NCI-H446 treated with DMSO at 0.1 percent for 48 hours (cell line): Measurements from ENCODE around the gene R3HDM4.

ENCODE experiments used
- DNase-seq: peaks from one replicate; lab custom pipeline; 2025; lab: John Stamatoyannopoulos, UW

The R3HDM4 gene

GRCh38 chr19:929891-930258 lies 16.9 kb upstream of the R3HDM4 start:
- DNase-seq, result no peak

DNA sequence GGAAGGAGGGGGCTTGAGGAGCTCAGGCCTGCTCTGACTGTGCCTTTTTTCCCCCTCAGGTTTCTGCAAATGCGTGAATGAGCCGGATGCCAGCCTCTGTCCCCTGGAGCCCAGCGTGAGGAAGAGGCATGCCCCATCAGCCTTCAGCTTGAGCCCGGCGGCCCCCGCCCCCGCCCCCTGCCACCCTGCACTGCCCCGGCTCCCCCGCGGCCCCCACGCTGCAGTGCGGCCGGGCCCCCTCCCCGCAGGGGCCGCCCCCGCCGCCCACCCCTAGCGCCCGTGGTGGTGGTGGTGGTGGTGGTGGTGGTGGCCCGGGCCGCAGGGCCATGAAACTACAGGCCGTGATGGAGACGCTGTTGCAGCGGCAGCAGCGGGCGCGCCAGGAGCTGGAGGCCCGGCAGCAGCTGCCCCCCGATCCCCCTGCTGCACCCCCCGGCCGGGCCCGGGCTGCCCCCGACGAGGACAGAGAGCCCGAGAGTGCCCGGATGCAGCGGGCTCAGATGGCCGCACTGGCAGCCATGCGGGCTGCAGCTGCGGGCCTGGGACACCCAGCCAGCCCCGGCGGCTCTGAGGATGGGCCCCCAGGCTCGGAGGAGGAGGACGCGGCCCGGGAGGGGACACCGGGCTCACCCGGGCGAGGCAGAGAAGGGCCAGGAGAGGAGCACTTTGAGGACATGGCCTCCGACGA lies 16.3 kb upstream of the R3HDM4 start:
- DNase-seq, result no peak

DNA sequence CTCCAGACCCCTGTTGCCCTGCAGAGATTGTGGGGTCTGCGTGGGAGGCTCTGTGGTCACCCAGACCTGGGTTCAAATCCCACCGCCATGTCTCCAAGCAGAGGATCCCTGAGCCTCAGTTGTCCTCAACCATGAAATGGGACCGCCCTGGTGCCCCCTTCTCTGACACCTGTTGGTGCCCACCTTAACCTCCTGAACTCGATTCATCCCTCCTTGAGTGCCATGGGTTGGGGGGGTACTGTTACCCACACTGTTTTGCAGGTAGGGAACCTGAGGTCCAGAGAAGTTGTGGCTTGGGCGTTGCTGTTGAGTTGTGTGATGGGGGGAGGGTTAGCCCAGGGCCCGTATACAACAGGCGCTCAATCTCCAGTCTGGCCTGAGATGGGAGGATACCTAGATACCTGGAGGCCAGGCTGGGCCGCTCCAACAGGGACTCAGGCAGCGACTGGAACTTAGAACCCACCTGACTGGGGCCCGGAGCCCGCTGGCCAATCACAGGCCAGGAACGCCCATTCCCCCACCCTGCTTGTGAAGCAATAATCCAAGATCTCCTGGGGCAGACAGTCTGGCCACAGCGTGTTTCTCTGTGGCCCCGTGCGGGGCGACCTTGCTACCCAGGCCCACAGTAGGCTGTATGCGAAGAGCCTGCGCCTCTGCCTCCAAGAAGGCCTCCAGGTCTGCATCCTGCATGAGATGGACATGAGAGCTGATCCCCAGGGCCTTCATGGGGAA lies 15.6 kb upstream of the R3HDM4 start:
- no peak for DNase-seq

DNA sequence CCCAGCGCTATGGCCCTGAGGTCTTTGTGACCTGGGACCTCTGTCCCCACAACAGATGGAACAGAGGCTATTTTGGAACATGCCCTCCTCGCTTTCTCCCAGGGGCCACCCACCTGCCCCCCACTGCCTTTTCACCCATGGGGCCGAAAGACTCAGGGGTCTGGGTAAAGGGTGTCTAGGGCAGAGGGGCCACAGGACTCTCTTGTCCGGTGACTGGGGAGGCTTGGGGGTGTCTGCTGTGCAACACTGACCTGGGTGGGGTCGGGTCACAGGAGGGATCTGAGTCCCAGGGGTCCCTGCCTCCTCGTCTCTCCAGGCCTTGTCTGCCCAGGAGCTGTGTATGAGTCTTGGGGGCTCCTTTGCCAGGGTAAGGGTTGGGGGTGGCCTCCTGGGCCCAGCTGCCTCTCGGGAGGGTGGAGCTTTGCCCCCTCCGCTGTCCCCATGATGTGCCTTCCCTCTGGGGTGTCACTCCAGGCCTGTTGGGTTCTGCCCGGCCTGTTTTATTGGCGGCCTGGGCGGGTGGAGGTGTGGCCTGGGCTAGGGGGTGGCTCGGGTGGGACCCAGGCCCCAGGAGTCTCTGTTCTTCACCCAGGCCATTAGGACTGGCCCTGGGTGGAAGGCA lies 14.9 kb upstream of the R3HDM4 start:
- no peak for DNase-seq

GRCh38 chr19:927351-927779 lies 14.3 kb upstream of the R3HDM4 start:
- DNase-seq, result no peak

DNA sequence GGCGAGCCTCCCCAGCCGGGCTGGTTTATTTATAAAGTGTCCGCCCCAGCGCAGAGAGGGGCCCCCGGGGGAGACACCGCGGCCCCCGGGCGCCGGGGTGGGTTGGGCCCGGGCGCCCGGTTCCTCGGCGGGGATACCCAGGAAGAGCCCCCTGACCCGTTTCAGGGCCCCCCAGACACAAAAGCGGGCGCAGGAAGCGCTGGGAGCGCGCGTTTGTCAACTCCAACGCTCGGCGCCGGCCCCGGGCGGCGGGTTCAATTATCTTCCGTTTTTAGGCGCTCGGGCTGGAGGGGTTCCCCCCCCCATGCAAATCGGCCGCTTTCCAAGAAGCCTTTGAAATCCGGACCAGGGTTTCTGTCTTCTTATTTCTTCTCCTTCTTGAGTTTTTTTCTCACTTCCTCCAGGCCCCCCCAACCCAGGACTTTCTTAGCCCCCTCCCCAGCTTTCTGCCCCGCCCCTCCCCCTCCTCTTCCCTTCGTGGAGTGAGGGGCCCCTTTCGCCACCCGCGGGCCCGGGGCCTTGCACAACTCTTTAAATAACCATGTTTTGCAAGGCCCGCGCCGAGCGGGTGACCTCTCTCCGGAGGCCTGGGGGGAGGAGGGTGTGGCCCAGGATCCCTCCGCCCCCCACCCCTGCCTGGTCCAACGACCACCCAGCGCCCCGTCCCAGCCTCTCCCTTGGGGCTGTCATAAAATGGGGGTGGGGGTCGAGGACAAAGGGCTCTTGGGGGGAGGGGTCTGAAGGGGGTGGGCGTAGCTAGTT lies 13.8 kb upstream of the R3HDM4 start:
- DNase-seq, result no peak

DNA sequence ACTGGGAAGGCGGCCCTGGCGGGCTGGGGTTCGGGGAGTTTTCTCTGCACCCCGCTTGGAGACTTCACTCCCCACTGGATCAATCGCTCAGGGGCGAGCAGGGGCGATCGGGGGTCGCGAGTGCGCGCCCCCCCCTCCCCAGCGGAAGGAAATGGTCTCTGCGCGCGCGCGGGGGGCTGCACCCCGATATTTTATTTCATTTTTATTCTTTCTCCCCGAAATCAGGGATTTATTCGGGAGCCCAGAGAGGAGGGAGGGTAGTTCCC lies 13.2 kb upstream of the R3HDM4 start:
- no peak for DNase-seq

DNA sequence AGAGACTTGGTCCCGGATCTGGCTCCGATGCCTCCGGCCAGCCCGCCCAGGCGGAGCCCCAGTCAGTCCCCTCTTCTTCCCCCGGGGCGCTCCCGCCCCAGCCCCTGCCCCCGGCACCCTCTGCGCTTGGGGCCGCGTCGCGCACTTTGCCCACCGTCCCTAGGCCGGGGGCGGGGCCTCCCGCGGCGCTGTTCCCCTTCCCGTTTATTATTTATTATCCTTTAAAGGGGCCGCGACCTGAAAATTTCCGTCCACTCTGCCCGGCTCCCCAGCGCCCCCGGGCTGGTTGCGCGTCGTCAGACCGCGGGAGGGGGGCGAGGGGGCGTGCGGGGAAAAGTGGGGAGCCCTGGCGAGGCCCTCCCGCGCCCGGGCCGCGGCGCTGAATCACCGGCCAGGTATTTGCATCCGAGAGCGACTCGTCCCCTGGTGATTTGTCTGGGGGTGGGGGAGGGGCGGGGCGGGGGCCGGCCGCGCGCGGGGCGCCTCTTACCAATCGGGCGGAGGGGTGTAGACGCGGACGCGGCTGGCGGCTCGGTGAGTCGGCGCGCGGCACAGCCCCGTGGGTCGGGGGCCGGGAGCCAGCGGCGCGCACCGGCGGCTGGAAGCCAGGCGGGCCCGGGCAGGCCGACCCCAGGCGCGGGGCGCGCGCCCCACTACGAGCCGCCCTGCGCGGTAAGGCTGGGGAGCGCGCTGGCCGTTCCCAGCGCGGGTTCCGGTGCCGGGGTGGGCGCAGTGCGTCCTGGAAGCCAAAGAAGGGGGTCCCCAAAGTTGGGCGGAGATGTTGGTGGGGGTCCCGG lies 12.7 kb upstream of the R3HDM4 start, which contains the start of gene ARID3A:
Gene ARID3A, plus strand, starts transcription at position 510 of the 797 bp plus-strand sequence. CDS start 3,494 bp downstream, outside the sequence.
- DNase-seq, result peak; percentile 75

GRCh38 chr19:925087-925525 lies 12.1 kb upstream of the R3HDM4 start:
- DNase-seq, result peak; percentile 75

DNA sequence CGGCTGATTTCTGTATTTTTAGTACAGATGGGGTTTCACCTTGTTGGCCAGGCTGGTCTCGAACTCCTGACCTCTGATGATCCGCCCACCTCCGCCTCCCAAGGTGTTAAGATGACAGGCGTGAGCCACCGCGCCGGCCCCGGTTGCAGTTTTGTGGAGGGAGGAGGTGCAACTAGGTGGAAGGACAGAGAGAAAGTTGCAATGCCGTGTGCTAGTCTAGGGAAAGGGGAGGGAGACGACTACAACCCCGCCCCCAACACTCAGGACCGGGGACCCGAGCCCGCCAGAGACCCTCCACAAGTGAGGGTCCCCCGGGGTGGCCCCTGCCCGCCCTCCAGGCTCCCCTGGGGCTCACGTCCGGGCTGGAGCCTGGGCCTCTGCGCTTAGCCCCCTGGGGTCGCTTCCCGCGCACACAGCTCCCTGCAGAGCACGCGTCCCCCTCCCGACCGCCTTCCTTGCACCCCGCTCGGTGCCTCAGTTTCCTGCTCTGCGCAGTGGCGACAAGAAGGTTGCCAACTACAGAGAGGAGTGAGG lies 11.6 kb upstream of the R3HDM4 start:
- no peak for DNase-seq

GRCh38 chr19:920051-920864 lies 7.2 kb upstream of the R3HDM4 start:
- DNase-seq, result no peak

DNA sequence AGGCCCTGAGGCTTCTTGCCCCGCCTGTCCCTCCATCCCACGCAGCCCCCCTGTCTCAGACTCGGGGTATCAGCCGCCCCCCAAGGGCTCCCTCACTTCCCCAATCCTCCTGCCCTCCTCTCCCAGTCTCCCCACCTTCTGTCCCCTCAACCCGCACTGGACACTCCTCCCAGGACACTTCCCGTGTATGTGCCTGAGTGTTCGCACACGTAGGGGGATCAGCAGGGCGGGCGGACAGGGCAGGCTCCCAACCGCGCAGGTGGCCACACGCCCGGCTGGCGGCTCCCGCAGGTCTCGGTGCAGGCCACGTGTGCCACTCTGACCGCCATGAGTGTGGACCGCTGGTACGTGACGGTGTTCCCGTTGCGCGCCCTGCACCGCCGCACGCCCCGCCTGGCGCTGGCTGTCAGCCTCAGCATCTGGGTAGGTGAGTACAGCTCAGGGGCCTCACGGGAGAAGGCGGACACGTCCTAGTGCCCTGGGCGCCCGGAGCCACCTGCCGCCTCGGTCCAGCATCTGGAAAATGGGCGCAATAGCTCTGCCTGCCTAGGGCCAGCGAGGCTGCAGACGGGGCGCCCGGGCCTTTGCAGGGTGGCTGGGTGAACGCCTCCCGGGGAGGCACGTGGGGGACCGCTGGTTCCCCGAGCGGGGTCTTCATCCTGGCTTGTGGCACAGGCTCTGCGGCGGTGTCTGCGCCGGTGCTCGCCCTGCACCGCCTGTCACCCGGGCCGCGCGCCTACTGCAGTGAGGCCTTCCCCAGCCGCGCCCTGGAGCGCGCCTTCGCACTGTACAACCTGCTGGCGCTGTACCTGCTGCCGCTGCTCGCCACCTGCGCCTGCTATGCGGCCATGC lies 6.4 kb upstream of the R3HDM4 start:
- DNase-seq, result no peak

GRCh38 chr19:918481-919198 lies 5.6 kb upstream of the R3HDM4 start:
- DNase-seq, result no peak

DNA sequence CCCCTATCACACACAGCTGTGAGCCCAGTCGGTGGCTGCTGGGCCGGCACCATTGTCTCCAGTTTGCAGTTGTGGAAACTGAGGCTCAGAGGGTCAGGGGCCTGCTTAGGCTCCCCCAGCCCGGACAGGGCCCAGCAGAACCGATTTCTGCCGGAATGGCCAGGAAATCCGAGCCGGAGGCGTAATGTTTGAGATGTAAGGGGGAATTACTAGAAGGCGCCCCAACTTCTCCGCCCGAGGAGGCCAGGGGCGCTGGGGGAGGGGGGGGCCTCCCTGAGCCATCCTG lies 5.1 kb upstream of the R3HDM4 start:
- DNase-seq, result no peak

GRCh38 chr19:917323-918151 lies 4.5 kb upstream of the R3HDM4 start, which contains the start of gene KISS1R:
Gene KISS1R, plus strand, starts transcription at chr19:917333. Its CDS starts 170 bp downstream, at chr19:917503.
- DNase-seq, result no peak

GRCh38 chr19:916645-917322 lies 3.8 kb upstream of the R3HDM4 start:
- no peak for DNase-seq
